COLO668 (cell line): ENCODE measurements around the gene COL16A1.

Experiments
- DNase-seq: peaks from one replicate; lab custom pipeline; 2025; ENCODE audit not compliant: unreplicated experiment; lab: John Stamatoyannopoulos, UW

The COL16A1 gene

GRCh38 chr1:31626223-31627207, 77.3 kb downstream of the COL16A1 start:
- DNase-seq: no peak

- no peak for DNase-seq
Measured at GRCh38 chr1:31625561-31626222, 78.1 kb downstream of the COL16A1 start.

- no peak for DNase-seq
Measured at GRCh38 chr1:31624731-31625514, 78.9 kb downstream of the COL16A1 start.

GRCh38 chr1:31624309-31624708, 79.5 kb downstream of the COL16A1 start:
- DNase-seq: no peak

- no peak for DNase-seq
Measured at GRCh38 chr1:31623365-31623764, 80.5 kb downstream of the COL16A1 start.

- DNase-seq: no peak
Measured at GRCh38 chr1:31621847-31622730, 81.7 kb downstream of the COL16A1 start.

- DNase-seq: no peak
Measured at GRCh38 chr1:31621498-31621820, 82.4 kb downstream of the COL16A1 start.

- no peak for DNase-seq
Measured at GRCh38 chr1:31620631-31621497, 83.0 kb downstream of the COL16A1 start.

- peak; percentile 28 for DNase-seq
Measured at GRCh38 chr1:31618916-31619846, 84.6 kb downstream of the COL16A1 start.

- peak; percentile 66 for DNase-seq
Measured at GRCh38 chr1:31617916-31618746, 85.7 kb downstream of the COL16A1 start.

GRCh38 chr1:31617218-31617915, 86.5 kb downstream of the COL16A1 start, which contains the start of gene HCRTR1:
HCRTR1 (plus strand) TSS chr1:31617689; CDS start chr1:31619193, 1,504 bp downstream.
- DNase-seq: no peak

- DNase-seq: no peak
Measured at GRCh38 chr1:31615939-31616338, 87.9 kb downstream of the COL16A1 start.

GRCh38 chr1:31615414-31615813, 88.4 kb downstream of the COL16A1 start:
- no peak for DNase-seq

GRCh38 chr1:31614414-31615005, 89.3 kb downstream of the COL16A1 start:
- no peak for DNase-seq

GRCh38 chr1:31609514-31610118, 94.2 kb downstream of the COL16A1 start:
- DNase-seq: no peak

- no peak for DNase-seq
Measured at GRCh38 chr1:31607360-31607759, 96.5 kb downstream of the COL16A1 start.
